Measurements from ENCODE around the gene OR2A12.

OR2A12 gene

GRCh38 chr7:144074374-144074773 lies 11.7 kb upstream of the OR2A12 start:
- Histone ChIP-seq H3K27me3 (ENCODE audit: control insufficient read depth, insufficient read depth, low read length) (no peaks in the 10 kb centered on the region), H3K36me3 (ENCODE audit: control insufficient read depth, insufficient read depth, low read length) (no peaks in the 10 kb centered on the region), H3K4me1 (ENCODE audit: control insufficient read depth, insufficient read depth, low read length) (no peaks in the 10 kb centered on the region), H3K4me3 (ENCODE audit: low read length) (no peak overlapping the region), H3K9ac (ENCODE audit: low read length) (no peak overlapping the region), H3K9me3 (ENCODE audit: control insufficient read depth, low read length) (no peaks in the 10 kb centered on the region)

GRCh38 chr7:144086730-144087129 lies 652 bp downstream of the OR2A12 start:
- no peaks in the 10 kb centered on the region for H3K36me3 ChIP-seq (ENCODE audit: control insufficient read depth, insufficient read depth, low read length)

GRCh38 chr7:144087230-144087629 lies 1.2 kb downstream of the OR2A12 start:
- H3K4me1 ChIP-seq (ENCODE audit: control insufficient read depth, insufficient read depth, low read length) = no peaks in the 10 kb centered on the region
- H3K4me3 ChIP-seq (ENCODE audit: low read length) = no peak overlapping the region
- H3K9me3 ChIP-seq (ENCODE audit: control insufficient read depth, low read length) = no peaks in the 10 kb centered on the region
- H3K36me3 ChIP-seq (ENCODE audit: control insufficient read depth, insufficient read depth, low read length) = no peaks in the 10 kb centered on the region
- H3K9ac ChIP-seq (ENCODE audit: low read length) = no peak overlapping the region
- H3K27me3 ChIP-seq (ENCODE audit: control insufficient read depth, insufficient read depth, low read length) = no peaks in the 10 kb centered on the region

More at GRCh38 chr7:144086730-144087129, 652 bp downstream of the OR2A12 start:
- Histone ChIP-seq H3K4me1 (ENCODE audit: control insufficient read depth, insufficient read depth, low read length) (no peaks in the 10 kb centered on the region), H3K9ac (ENCODE audit: low read length) (no peak overlapping the region), H3K4me3 (ENCODE audit: low read length) (no peak overlapping the region), H3K27me3 (ENCODE audit: control insufficient read depth, insufficient read depth, low read length) (no peaks in the 10 kb centered on the region), H3K9me3 (ENCODE audit: control insufficient read depth, low read length) (no peaks in the 10 kb centered on the region)

GRCh38 chr7:144090667-144091066 lies 4.6 kb downstream of the OR2A12 start:
- no peaks in the 10 kb centered on the region for H3K9me3 ChIP-seq (ENCODE audit: control insufficient read depth, low read length)
- no peaks in the 10 kb centered on the region for H3K36me3 ChIP-seq (ENCODE audit: control insufficient read depth, insufficient read depth, low read length)
- no peak overlapping the region for H3K9ac ChIP-seq (ENCODE audit: low read length)
- H3K27me3 ChIP-seq (ENCODE audit: control insufficient read depth, insufficient read depth, low read length) = no peaks in the 10 kb centered on the region
- no peaks in the 10 kb centered on the region for H3K4me1 ChIP-seq (ENCODE audit: control insufficient read depth, insufficient read depth, low read length)
- no peak overlapping the region for H3K4me3 ChIP-seq (ENCODE audit: low read length)

GRCh38 chr7:144098776-144099175 lies 12.7 kb downstream of the OR2A12 start:
- Histone ChIP-seq H3K4me3 (ENCODE audit: low read length) (no peak overlapping the region), H3K9ac (ENCODE audit: low read length) (no peak overlapping the region), H3K9me3 (ENCODE audit: control insufficient read depth, low read length) (no peaks in the 10 kb centered on the region), H3K27me3 (ENCODE audit: control insufficient read depth, insufficient read depth, low read length) (no peaks in the 10 kb centered on the region), H3K36me3 (ENCODE audit: control insufficient read depth, insufficient read depth, low read length) (no peaks in the 10 kb centered on the region), H3K4me1 (ENCODE audit: control insufficient read depth, insufficient read depth, low read length) (no peaks in the 10 kb centered on the region)

GRCh38 chr7:144100607-144101006 lies 14.5 kb downstream of the OR2A12 start:
- H3K36me3 ChIP-seq (ENCODE audit: control insufficient read depth, insufficient read depth, low read length) = no peaks in the 10 kb centered on the region
- no peak overlapping the region for H3K4me3 ChIP-seq (ENCODE audit: low read length)
- H3K9ac ChIP-seq (ENCODE audit: low read length) = no peak overlapping the region

GRCh38 chr7:144102041-144102440 lies 16.0 kb downstream of the OR2A12 start:
- Histone ChIP-seq H3K4me1 (ENCODE audit: control insufficient read depth, insufficient read depth, low read length) (no peaks in the 10 kb centered on the region), H3K9ac (ENCODE audit: low read length) (no peak overlapping the region), H3K4me3 (ENCODE audit: low read length) (no peak overlapping the region), H3K36me3 (ENCODE audit: control insufficient read depth, insufficient read depth, low read length) (no peaks in the 10 kb centered on the region), H3K9me3 (ENCODE audit: control insufficient read depth, low read length) (no peaks in the 10 kb centered on the region), H3K27me3 (ENCODE audit: control insufficient read depth, insufficient read depth, low read length) (no peaks in the 10 kb centered on the region)

More at GRCh38 chr7:144100607-144101006, 14.5 kb downstream of the OR2A12 start:
- no peaks in the 10 kb centered on the region for H3K9me3 ChIP-seq (ENCODE audit: control insufficient read depth, low read length)
- H3K4me1 ChIP-seq (ENCODE audit: control insufficient read depth, insufficient read depth, low read length) = no peaks in the 10 kb centered on the region
- no peaks in the 10 kb centered on the region for H3K27me3 ChIP-seq (ENCODE audit: control insufficient read depth, insufficient read depth, low read length)

GRCh38 chr7:144105211-144105610 lies 19.1 kb downstream of the OR2A12 start:
- Histone ChIP-seq H3K27me3 (ENCODE audit: control insufficient read depth, insufficient read depth, low read length) (no peaks in the 10 kb centered on the region), H3K36me3 (ENCODE audit: control insufficient read depth, insufficient read depth, low read length) (no peaks in the 10 kb centered on the region), H3K9me3 (ENCODE audit: control insufficient read depth, low read length) (no peaks in the 10 kb centered on the region), H3K9ac (ENCODE audit: low read length) (no peak overlapping the region), H3K4me1 (ENCODE audit: control insufficient read depth, insufficient read depth, low read length) (no peaks in the 10 kb centered on the region), H3K4me3 (ENCODE audit: low read length) (no peak overlapping the region)

GRCh38 chr7:144109283-144109682 lies 23.2 kb downstream of the OR2A12 start, which contains the start of gene OR2A2:
TSS of gene OR2A2 (plus strand) at chr7:144109583. CDS start at chr7:144109583, 0 bp downstream.
- H3K27me3 ChIP-seq (ENCODE audit: control insufficient read depth, insufficient read depth, low read length) = no peaks in the 10 kb centered on the region
- H3K9me3 ChIP-seq (ENCODE audit: control insufficient read depth, low read length) = no peaks in the 10 kb centered on the region
- no peak within 1 kb of the TSS for H3K4me3 ChIP-seq (ENCODE audit: low read length)
- no peaks in the 10 kb centered on the region for H3K36me3 ChIP-seq (ENCODE audit: control insufficient read depth, insufficient read depth, low read length)
- no peaks in the 10 kb centered on the region for H3K4me1 ChIP-seq (ENCODE audit: control insufficient read depth, insufficient read depth, low read length)
- no peak within 1 kb of the TSS for H3K9ac ChIP-seq (ENCODE audit: low read length)

GRCh38 chr7:144110272-144110671 lies 24.2 kb downstream of the OR2A12 start:
- H3K36me3 ChIP-seq (ENCODE audit: control insufficient read depth, insufficient read depth, low read length) = no peaks in the 10 kb centered on the region
- no peak overlapping the region for H3K4me3 ChIP-seq (ENCODE audit: low read length)
- no peaks in the 10 kb centered on the region for H3K4me1 ChIP-seq (ENCODE audit: control insufficient read depth, insufficient read depth, low read length)
- H3K27me3 ChIP-seq (ENCODE audit: control insufficient read depth, insufficient read depth, low read length) = no peaks in the 10 kb centered on the region
- H3K9me3 ChIP-seq (ENCODE audit: control insufficient read depth, low read length) = no peaks in the 10 kb centered on the region
- H3K9ac ChIP-seq (ENCODE audit: low read length) = no peak overlapping the region

GRCh38 chr7:144113651-144114050 lies 27.6 kb downstream of the OR2A12 start:
- Histone ChIP-seq H3K36me3 (ENCODE audit: control insufficient read depth, insufficient read depth, low read length) (no peaks in the 10 kb centered on the region), H3K4me1 (ENCODE audit: control insufficient read depth, insufficient read depth, low read length) (no peaks in the 10 kb centered on the region), H3K4me3 (ENCODE audit: low read length) (no peak overlapping the region), H3K9me3 (ENCODE audit: control insufficient read depth, low read length) (no peaks in the 10 kb centered on the region), H3K9ac (ENCODE audit: low read length) (no peak overlapping the region), H3K27me3 (ENCODE audit: control insufficient read depth, insufficient read depth, low read length) (no peaks in the 10 kb centered on the region)

- Histone ChIP-seq H3K9me3 (ENCODE audit: control insufficient read depth, low read length) (no peaks in the 10 kb centered on the region), H3K36me3 (ENCODE audit: control insufficient read depth, insufficient read depth, low read length) (no peaks in the 10 kb centered on the region), H3K9ac (ENCODE audit: low read length) (no peak overlapping the region), H3K27me3 (ENCODE audit: control insufficient read depth, insufficient read depth, low read length) (no peaks in the 10 kb centered on the region), H3K4me3 (ENCODE audit: low read length) (no peak overlapping the region), H3K4me1 (ENCODE audit: control insufficient read depth, insufficient read depth, low read length) (no peaks in the 10 kb centered on the region)
Measured at GRCh38 chr7:144118341-144118740, 32.3 kb downstream of the OR2A12 start.

- Histone ChIP-seq H3K36me3 (ENCODE audit: control insufficient read depth, insufficient read depth, low read length) (no peaks in the 10 kb centered on the region), H3K27me3 (ENCODE audit: control insufficient read depth, insufficient read depth, low read length) (no peaks in the 10 kb centered on the region), H3K9ac (ENCODE audit: low read length) (no peak within 1 kb of the TSS), H3K4me1 (ENCODE audit: control insufficient read depth, insufficient read depth, low read length) (no peaks in the 10 kb centered on the region), H3K4me3 (ENCODE audit: low read length) (no peak within 1 kb of the TSS), H3K9me3 (ENCODE audit: control insufficient read depth, low read length) (no peaks in the 10 kb centered on the region)
Measured at GRCh38 chr7:144122876-144123275, 36.8 kb downstream of the OR2A12 start, which contains the start of gene OR2A14. TSS of gene OR2A14 (plus strand) at chr7:144123176. CDS start at chr7:144129113, 5,937 bp downstream.
